GM12891 (cell line): ENCODE results near the gene HDAC4.

Experiments
- DNase-seq: peaks from one replicate; pipeline ENCODE4 v3.0.0; 2011; ENCODE audit warnings: low spot score; ENCODE audit not compliant: insufficient read length
- FAIRE-seq: peaks from 2 replicates; lab custom pipeline; 2011; peaks lifted over from hg19 to GRCh38; lab: Jason Lieb, UNC
- PAX5 ChIP-seq: IDR thresholded peaks from 2 replicates; pipeline ENCODE4 v1.6.1; 2011; ENCODE audit warnings: low read length, moderate library complexity, mild to moderate bottlenecking; ENCODE audit not compliant: insufficient read depth, severe bottlenecking
- POLR2A ChIP-seq: IDR thresholded peaks from 2 replicates; pipeline ENCODE4 v1.6.1; 2011; ENCODE audit warnings: low read depth, low read length, control low read depth
- POLR2AphosphoS5 ChIP-seq: IDR thresholded peaks from 2 replicates; pipeline ENCODE4 v1.6.1; 2011; ENCODE audit warnings: low read depth, low read length, control low read depth
- POU2F2 ChIP-seq: IDR thresholded peaks from 2 replicates; pipeline ENCODE4 v1.6.1; 2011; ENCODE audit warnings: low read depth, mild to moderate bottlenecking, control low read depth, low read length, moderate library complexity
- SPI1 ChIP-seq: IDR thresholded peaks from 2 replicates; pipeline ENCODE4 v1.6.1; 2011; ENCODE audit warnings: low read depth, low read length, control low read depth
- TAF1 ChIP-seq: IDR thresholded peaks from 2 replicates; pipeline ENCODE4 v1.6.1; 2011; ENCODE audit warnings: low read depth, low read length, control low read depth

HDAC4 gene

DNA sequence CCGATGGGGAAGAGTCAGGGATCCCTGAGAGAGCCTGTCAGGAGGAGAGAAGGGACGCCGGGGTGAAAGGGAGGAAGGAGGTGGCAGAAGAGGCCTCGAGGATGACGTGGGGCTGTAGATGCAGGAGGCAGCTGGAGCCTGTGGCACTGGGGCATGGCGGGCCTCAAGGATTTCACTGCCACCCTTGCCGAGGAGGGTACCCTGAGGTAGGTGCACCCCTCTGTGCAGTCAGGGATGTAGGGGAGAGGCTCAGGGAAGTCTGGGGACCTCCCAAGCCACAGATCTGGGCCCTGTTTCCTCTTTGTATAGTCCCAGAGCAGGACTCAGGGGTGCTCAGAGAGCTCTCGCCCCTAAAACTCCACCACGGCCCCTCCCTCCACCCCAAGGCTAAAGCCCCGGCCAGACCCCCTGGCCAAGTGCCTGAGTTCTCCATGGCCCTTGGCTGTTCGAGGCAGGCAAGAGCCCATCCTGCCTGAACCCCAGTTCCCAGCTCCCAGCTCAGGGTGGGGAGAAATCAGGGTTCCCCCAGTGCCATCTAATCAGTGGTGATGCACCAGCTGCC, 39.0 kb upstream of the HDAC4 start:
- TF ChIP-seq SPI1 (no peak), POU2F2 (no peak), POLR2AphosphoS5 (no peak), PAX5 (no peak), TAF1 (no peak), POLR2A (no peak)
- DNase-seq (no peak), FAIRE-seq (no peak)

DNA sequence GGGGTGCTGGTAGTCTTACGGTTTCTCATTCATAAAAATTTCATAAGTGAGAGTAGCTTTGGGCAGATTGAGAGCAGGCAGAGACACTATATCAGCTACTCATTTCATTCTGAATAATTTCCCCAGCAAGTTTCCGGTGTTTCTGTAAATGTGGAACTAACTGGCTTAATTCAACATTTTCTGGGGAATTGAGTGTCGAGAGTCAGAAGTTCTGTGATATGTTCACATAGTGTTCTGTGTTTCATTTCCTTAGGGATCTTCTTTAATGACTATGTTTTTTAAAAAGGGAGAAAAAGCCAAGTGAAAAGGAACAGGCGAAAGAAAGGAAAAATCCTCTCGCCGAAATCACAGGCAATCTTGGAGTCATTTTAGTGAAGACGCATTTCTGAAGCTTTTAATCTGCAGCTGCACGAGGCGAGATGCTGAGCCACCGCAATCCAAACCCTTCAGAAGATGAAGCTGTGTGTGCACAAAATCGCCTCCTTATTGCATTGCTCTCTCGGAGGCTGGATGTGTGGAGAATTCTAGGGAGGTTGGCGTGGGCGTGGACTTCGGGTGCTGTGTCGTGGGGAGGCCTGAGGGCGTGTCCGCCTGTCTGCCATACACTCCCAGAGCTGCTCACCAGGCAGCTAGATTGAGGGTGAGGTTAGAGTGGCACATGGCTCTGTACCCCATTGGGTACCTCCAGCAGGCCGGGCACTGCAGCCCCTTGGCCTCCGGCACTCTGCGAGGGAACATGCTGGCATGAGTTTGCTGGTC, 38.4 kb upstream of the HDAC4 start:
- TF ChIP-seq SPI1 (no peak), POLR2AphosphoS5 (no peak), POU2F2 (no peak), TAF1 (no peak), PAX5 (no peak), POLR2A (no peak)
- no peak for FAIRE-seq

DNA sequence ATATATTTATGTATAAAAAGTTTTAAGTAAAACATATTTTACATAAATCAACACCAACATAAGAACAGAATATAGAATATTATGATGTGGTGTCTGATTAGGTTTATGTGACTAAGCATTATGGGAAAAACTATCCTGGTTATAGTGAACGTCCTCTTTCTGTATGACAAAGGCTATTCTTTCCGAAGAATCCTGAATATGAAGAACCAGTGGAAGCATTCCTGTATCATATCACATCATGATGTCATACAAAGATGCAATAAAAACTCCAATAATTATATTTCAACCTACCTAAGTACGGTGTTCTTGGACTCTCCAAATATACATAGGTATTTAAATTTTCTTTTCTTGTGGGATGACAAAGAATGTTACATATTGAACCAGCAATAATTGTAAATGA, 37.5 kb upstream of the HDAC4 start:
- FAIRE-seq (no peak), DNase-seq (no peak)
- TF ChIP-seq POU2F2, result no peak
- no peak for TF ChIP-seq TAF1
- no peak for TF ChIP-seq PAX5
- no peak for TF ChIP-seq SPI1
- TF ChIP-seq POLR2A, result no peak
- no peak for TF ChIP-seq POLR2AphosphoS5

More for the DNA sequence above, 38.4 kb upstream of the HDAC4 start:
- DNase-seq, result no peak

DNA sequence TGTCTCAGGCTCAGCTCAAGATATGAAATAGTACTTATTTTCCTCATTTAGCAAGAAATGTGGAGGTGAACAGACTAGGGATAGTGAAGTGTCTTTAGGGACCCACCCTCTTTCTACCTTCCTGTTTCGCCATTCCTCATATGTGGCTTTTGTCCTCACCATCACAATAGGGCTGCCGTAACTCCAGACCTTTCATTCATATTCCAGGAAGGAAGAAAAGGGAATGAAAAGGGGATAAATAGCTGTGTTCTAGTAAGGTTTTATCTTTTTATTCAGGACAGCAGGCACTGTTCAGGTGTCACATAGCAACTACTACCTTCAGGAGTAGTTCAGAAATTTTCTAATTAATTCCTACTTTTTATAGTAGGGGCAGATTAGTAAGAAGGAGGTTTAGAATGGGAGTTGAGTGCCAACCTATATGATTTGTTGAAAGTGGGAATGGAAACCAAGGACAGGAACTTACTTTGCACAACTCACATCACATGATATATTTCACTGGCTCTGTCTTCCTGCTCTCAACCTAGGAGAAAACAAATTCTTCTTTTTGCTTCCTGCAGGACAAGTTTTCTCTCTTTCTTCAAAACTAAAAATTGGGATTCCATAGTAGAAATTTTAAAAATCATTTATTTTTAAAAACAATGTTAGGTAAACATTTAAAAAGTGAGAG, 36.0 kb upstream of the HDAC4 start:
- DNase-seq (no peak), FAIRE-seq (no peak)
- no peak for TF ChIP-seq TAF1
- no peak for TF ChIP-seq POU2F2
- TF ChIP-seq PAX5, result no peak

DNA sequence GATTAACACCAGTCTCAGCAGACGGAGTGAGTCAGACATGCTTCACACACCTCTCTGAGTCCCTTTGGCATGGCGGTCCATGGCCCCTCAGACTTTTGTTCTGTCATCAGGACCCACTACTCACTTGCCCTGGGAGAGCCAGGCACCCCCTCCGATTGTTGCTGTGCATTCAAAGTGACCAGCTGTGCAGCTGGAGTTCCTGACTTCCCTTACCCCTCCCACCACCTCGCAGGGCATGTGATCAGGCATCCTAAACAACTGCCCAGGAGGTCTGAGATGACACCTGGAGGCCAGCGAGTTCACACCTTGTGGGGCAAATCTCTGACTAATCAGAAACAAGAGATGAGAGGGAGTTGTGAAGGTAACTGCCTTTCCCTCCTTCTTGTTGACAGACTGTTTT, 35.3 kb upstream of the HDAC4 start:
- DNase-seq, result no peak
- TF ChIP-seq POU2F2 (no peak), SPI1 (no peak), POLR2A (no peak), TAF1 (no peak), PAX5 (no peak), POLR2AphosphoS5 (no peak)
- FAIRE-seq, result no peak

DNA sequence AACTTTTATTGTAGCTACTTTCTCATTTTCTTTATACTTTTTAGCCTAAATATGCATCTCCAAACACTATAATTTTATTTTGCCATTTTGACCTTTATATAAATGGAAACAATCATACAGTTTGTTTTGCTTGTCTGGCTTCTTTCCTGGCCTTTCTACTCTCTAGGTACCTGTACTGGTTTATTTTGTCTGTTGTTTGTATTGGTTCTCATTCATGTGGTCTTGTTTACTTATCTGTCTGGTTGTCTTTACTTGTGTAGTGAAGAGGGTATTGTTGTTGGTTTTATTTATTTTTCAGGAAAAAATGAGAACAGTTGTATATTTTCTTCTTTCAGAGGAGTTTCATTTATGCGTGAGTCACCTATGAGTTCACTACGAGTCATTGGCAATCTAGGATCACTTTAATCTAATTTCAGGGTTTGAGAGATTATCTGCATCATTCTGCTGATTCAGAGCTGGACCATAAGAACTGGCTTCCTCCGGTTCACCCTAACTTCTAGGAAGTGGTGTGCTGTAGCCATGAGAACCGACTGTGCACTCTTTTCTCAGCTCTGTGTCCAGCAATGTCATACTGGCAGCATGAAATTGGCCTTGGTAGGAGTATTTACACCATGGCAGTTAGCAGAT, 33.1 kb upstream of the HDAC4 start:
- TF ChIP-seq POLR2AphosphoS5, result no peak
- no peak for DNase-seq
- FAIRE-seq, result no peak

DNA sequence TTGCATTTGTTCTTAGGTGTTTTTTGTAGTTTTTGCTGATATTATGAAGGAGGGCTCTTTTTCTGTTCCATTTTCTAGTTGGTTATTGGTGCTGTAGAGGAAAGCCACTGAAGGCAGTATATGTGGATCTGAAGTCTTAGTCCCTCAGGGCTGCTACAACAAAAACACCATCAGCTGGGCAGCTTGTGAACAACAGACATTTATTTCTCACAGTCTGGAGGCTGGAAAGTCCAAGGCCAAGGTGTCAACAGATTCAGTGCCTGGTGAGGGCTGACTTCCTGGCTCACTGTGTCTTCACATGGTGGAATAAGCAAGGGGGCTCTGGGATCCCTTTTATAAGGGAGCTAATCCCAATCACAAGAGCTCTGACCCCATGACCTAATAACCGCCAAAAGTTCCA, 31.4 kb upstream of the HDAC4 start:
- no peak for DNase-seq
- FAIRE-seq, result no peak
- no peak for TF ChIP-seq TAF1
- no peak for TF ChIP-seq PAX5
- no peak for TF ChIP-seq POLR2A
- no peak for TF ChIP-seq POU2F2
- TF ChIP-seq SPI1, result no peak

DNA sequence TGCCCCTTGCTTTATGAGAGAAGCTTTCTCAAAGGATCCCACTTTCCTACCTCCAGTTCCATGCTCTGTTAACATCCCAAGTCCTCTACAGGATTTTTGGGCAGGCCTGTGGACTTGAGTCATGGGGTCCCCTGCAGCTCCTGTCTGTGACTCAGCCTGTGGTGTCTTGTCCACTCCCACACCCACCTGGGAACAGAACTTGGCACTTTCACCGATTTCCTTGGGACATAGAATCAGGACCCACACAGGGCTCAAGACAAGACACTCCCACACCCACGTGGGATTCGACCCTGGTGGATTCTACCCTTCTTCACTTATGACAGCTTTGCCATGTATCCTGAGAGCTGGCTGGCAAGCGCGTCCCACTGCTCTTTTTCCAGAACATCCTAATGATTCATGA, 30.7 kb upstream of the HDAC4 start:
- no peak for DNase-seq
- FAIRE-seq, result no peak
- TF ChIP-seq SPI1 (no peak), POLR2AphosphoS5 (no peak), POU2F2 (no peak), PAX5 (no peak)

DNA sequence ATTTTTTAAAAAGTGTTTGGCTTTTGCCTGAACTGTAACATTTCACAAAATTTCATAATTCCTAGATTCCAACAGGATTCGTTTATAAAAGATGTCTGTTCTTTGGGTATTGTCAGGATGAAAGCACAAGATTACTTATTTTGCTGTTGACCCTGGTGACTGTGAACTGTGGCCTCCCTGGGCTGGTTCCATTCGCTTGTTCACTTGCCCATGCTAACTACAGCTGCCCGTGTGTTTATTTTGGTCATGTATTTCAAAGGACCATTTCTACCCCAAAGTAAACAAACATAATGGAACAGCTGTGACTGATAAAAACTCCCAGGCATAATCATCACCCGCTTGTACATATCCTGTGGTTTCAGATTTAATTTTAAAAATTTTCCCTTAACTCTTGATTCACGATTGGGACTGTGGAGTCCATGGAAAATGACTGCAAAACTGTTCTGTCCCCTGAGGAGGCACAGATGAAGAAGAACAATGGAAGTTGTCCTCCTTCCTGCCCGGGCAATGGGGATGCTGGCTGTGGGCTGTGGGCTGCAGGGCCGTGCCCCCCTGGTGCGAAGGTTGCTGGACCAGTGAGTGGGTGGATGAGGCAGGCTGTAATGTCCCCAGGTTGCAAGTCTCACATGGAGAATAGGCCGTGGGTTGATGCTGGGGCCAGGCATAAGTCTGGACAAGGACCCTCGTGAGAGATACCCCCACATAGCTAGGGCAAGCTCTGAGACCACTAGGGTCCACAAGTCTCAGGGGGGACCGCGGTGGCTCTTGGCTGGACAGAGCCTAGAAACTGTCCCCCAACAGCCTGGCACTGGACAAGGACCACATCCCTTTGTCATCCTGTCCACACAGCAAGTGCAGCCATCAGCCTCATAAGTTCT, 28.9 kb upstream of the HDAC4 start:
- TF ChIP-seq SPI1 (no peak), PAX5 (no peak)
- FAIRE-seq, result no peak

More for the DNA sequence above, 28.9 kb upstream of the HDAC4 start:
- DNase-seq, result no peak
